SK-N-SH (cell line): ENCODE data around the gene PARN. TPM values are rescaled to one million over a fixed set of nuclear protein-coding genes. Genes with fewer than 3 reads are reported as not detected.
"Not testable (repeated sequence)": the region's sequence is repeated elsewhere in the genome, so short reads cannot be mapped to it uniquely, and the experiment has no call there.

Experiments
- CTCF ChIA-PET: fragments of 300-600, 350-600 bp; formaldehyde crosslinking; extraction: SDS; loops from one replicate; lab custom pipeline; 2021; lab: Yijun Ruan, JAX
- POLR2A ChIA-PET: fragments of 350-600 bp; sonication (Branson Sonifier 250); formaldehyde crosslinking; extraction: SDS; loops from one replicate; lab custom pipeline; 2020; ENCODE audit warnings: antibody characterized with exemption, inconsistent platforms; lab: Yijun Ruan, JAX
- DNase-seq: peaks from one replicate; pipeline ENCODE4 v3.0.0; 2012
- H2AFZ ChIP-seq: fragments of 200-600 bp; sonication (generic); 2 replicates; pipeline ENCODE4 v1.8.1; 2016; ENCODE audit warnings: antibody characterized with exemption, mild to moderate bottlenecking, low read depth
- H3F3A ChIP-seq: fragments of 200-600 bp; sonication (generic); replicated peaks from 2 replicates; pipeline ENCODE3; 2016; ENCODE audit warnings: antibody characterized with exemption, mild to moderate bottlenecking; ENCODE audit not compliant: insufficient read depth
- H3K27ac ChIP-seq, 2 experiments: fragments of 200-500 bp in 1 of 2; fragments of 200-600 bp in 1 of 2; sonication (Bioruptor generic) in 1 of 2; sonication (generic), shearing (Covaris generic) in 1 of 2; 2 replicates each; pipeline versions ENCODE4 v1.5.1 to v1.6.1; 2014 to 2016; ENCODE audit warnings: low read depth in 2 of 2, inconsistent platforms in 1 of 2, low read length in 1 of 2, mild to moderate bottlenecking in 1 of 2, mixed read lengths in 1 of 2
- H3K27me3 ChIP-seq: fragments of 200-600 bp; sonication (generic), shearing (Covaris generic); 2 replicates; pipeline ENCODE4 v1.6.1; 2016; ENCODE audit warnings: mixed run types; ENCODE audit not compliant: insufficient read depth
- H3K36me3 ChIP-seq, 2 experiments: fragments of 200-500 bp in 1 of 2; fragments of 200-600 bp in 1 of 2; sonication (Bioruptor generic) in 1 of 2; sonication (generic) in 1 of 2; replicated peaks in 1 of 2; 2 replicates each; pipeline versions ENCODE3 to v1.5.1; 2014 to 2016; ENCODE audit warnings: low read length in 1 of 2, mild to moderate bottlenecking in 1 of 2; ENCODE audit not compliant: insufficient read depth in 2 of 2, control insufficient read depth in 1 of 2
- H3K4me1 ChIP-seq, 2 experiments: fragments of 200-500 bp in 1 of 2; fragments of 200-600 bp in 1 of 2; sonication (Bioruptor generic) in 1 of 2; sonication (generic), shearing (Covaris generic) in 1 of 2; 2 replicates each; pipeline versions ENCODE4 v1.5.1 to v1.6.1; 2014 to 2016; ENCODE audit warnings: low read depth in 1 of 2, low read length in 1 of 2, mixed run types in 1 of 2; ENCODE audit not compliant: insufficient read depth in 2 of 2, control insufficient read depth in 1 of 2
- H3K4me2 ChIP-seq: fragments of 200-600 bp; sonication (generic), shearing (Covaris generic); 2 replicates; pipeline ENCODE4 v1.6.1; 2017; ENCODE audit warnings: mixed run types
- H3K4me3 ChIP-seq, 2 experiments: fragments of 200-500 bp in 1 of 2; fragments of 200-600 bp in 1 of 2; sonication (Bioruptor generic) in 1 of 2; sonication (generic), shearing (Covaris generic) in 1 of 2; 2 replicates each; pipeline versions ENCODE4 v1.5.1 to v1.8.1; 2014 to 2016; ENCODE audit warnings: low read depth in 2 of 2, inconsistent platforms in 1 of 2, low read length in 1 of 2, mild to moderate bottlenecking in 1 of 2, mixed read lengths in 1 of 2, moderate library complexity in 1 of 2
- H3K79me2 ChIP-seq: fragments of 200-600 bp; sonication (generic); 2 replicates; pipeline ENCODE4 v1.8.1; 2017; ENCODE audit warnings: mild to moderate bottlenecking; ENCODE audit not compliant: insufficient read depth
- H3K9ac ChIP-seq: fragments of 200-600 bp; sonication (generic); 2 replicates; pipeline ENCODE4 v1.6.1; 2017; ENCODE audit warnings: mixed run types
- H3K9me2 ChIP-seq: fragments of 200-600 bp; sonication (generic); 2 replicates; pipeline ENCODE4 v1.6.1; 2017; ENCODE audit warnings: mixed run types
- H3K9me3 ChIP-seq: fragments of 200-600 bp; sonication (generic); 2 replicates; pipeline ENCODE4 v1.6.1; 2017; ENCODE audit warnings: mixed run types, mild to moderate bottlenecking, moderate library complexity
- H4K20me1 ChIP-seq: fragments of 200-600 bp; sonication (generic); 2 replicates; pipeline ENCODE4 v1.6.1; 2017; ENCODE audit warnings: mild to moderate bottlenecking, mixed run types; ENCODE audit not compliant: insufficient read depth
- ELF1 ChIP-seq: IDR thresholded peaks from 2 replicates; pipeline ENCODE4 v1.4.0; 2012
- EP300 ChIP-seq, 2 experiments: IDR thresholded peaks; 2 replicates each; pipeline versions ENCODE4 v1.4.0 to v1.6.1; 2012; ENCODE audit warnings: borderline replicate concordance in 1 of 2, low read depth in 1 of 2, low read length in 1 of 2
- EZH2phosphoT487 ChIP-seq: fragments of 200-600 bp; sonication (generic); IDR thresholded peaks from 2 replicates; pipeline ENCODE4 v1.6.1; 2017; ENCODE audit warnings: low read depth, mixed run types, mild to moderate bottlenecking, antibody characterized with exemption, moderate library complexity, borderline replicate concordance
- FOSL2 ChIP-seq: IDR thresholded peaks from 2 replicates; pipeline ENCODE4 v1.4.0; 2012; ENCODE audit warnings: low read depth, mild to moderate bottlenecking, moderate library complexity, borderline replicate concordance
- FOXJ3 ChIP-seq: sonication (generic); formaldehyde crosslinking; IDR thresholded peaks from 2 replicates; pipeline ENCODE4 v1.5.1; 2020; ENCODE audit warnings: mild to moderate bottlenecking, missing genetic modification reagents
- GABPA ChIP-seq: IDR thresholded peaks from 2 replicates; pipeline ENCODE4 v1.4.0; 2012; ENCODE audit warnings: low read depth, mild to moderate bottlenecking
- JUND ChIP-seq: IDR thresholded peaks from 2 replicates; pipeline ENCODE4 v1.4.0; 2012
- MEF2A ChIP-seq: IDR thresholded peaks from 2 replicates; pipeline ENCODE4 v1.4.0; 2012; ENCODE audit warnings: low read depth, borderline replicate concordance
- POLR2AphosphoS5 ChIP-seq: IDR thresholded peaks from 2 replicates; pipeline ENCODE4 v1.6.1; 2012; ENCODE audit warnings: low read depth, low read length
- RFX5 ChIP-seq: IDR thresholded peaks from 2 replicates; pipeline ENCODE4 v1.6.1; 2012; ENCODE audit warnings: mild to moderate bottlenecking, improper control_type of control experiment, low read length
- SIN3A ChIP-seq: IDR thresholded peaks from 2 replicates; pipeline ENCODE4 v1.6.1; 2012; ENCODE audit warnings: low read depth, mild to moderate bottlenecking, low read length, moderate library complexity, borderline replicate concordance
- TCF12 ChIP-seq: IDR thresholded peaks from 2 replicates; pipeline ENCODE4 v1.4.0; 2012
- TEAD4 ChIP-seq: IDR thresholded peaks from 2 replicates; pipeline ENCODE4 v1.4.0; 2012; ENCODE audit warnings: mild to moderate bottlenecking, borderline replicate concordance; ENCODE audit not compliant: insufficient read depth
- USF2 ChIP-seq: fragments of 150-350 bp; IDR thresholded peaks from 2 replicates; pipeline ENCODE4 v1.6.1; 2017; ENCODE audit warnings: antibody characterized with exemption, low read length, low read depth, borderline replicate concordance
- YY1 ChIP-seq: IDR thresholded peaks from 2 replicates; pipeline ENCODE4 v1.4.0; 2012; ENCODE audit warnings: low read depth, mild to moderate bottlenecking
- ZBTB33 ChIP-seq: IDR thresholded peaks from 2 replicates; pipeline ENCODE4 v1.4.0; 2012; ENCODE audit warnings: low read depth, borderline replicate concordance
- WGBS: methylation state at CpG from one replicate; pipeline ENCODE4 v1.1.6; 2017; ENCODE audit warnings: low lambda C conversion rate; 5-methylcytosine and 5-hydroxymethylcytosine counted together
- polyA plus RNA-seq, 3 experiments: library from polyadenylated mRNA; depleted of rRNA; stranded (reverse); fragments of >200 nt; gene quantifications; 2 replicates each; pipeline ENCODE4 v1.2.3, GENCODE V29; 2012
- TF ChIP-seq, protein P1 (sequence below): IDR thresholded peaks from 2 replicates; pipeline ENCODE4 v1.4.0; 2012; ENCODE audit warnings: low read depth
- TF ChIP-seq, protein P2 (sequence below): IDR thresholded peaks from 2 replicates; pipeline ENCODE4 v1.4.0; 2012; ENCODE audit warnings: low read depth, borderline replicate concordance

The PARN gene
- polyA plus RNA-seq, 1 of the 3 experiments (the other 2 are of a cell fraction) = 20.5 TPM

GRCh38 chr16:14398014-14398717 lies 231.9 kb downstream of the PARN start:
- Histone ChIP-seq H3K27ac (no peak overlapping the region), H3K4me2 (no peak overlapping the region), H4K20me1 (no peaks in the 10 kb centered on the region), H3K4me3 (no peak overlapping the region), H3K79me2 (no peaks in the 10 kb centered on the region), H3K9me3 (no peaks in the 10 kb centered on the region), H3F3A (peaks cover 22% of the 10 kb centered on the region), H3K4me1 (peaks cover 2 to 11% of the 10 kb centered on the region in 2 experiments; a peak in 2 of 4 replicates), H3K36me3 (no peaks in the 10 kb centered on the region), H3K9me2 (no peaks in the 10 kb centered on the region), H2AFZ (no peak overlapping the region), H3K27me3 (no peaks in the 10 kb centered on the region), H3K9ac (no peak overlapping the region)
- TF ChIP-seq EP300 (IDR thresholded peaks at IDR 0.05; ENCODE audit: borderline replicate concordance in 1 of 2, low read depth in 1 of 2, low read length in 1 of 2) = no peak
- no peak for TF ChIP-seq ZBTB33
- no peak for TF ChIP-seq YY1
- TF ChIP-seq FOXJ3 = no peak
- TF ChIP-seq GABPA = no peak
- no peak for TF ChIP-seq EZH2phosphoT487
- TF ChIP-seq RFX5 = no peak
- TF ChIP-seq JUND = no peak
- TF ChIP-seq, protein P1, sequence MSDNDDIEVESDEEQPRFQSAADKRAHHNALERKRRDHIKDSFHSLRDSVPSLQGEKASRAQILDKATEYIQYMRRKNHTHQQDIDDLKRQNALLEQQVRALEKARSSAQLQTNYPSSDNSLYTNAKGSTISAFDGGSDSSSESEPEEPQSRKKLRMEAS = no peak
- no peak for TF ChIP-seq TCF12
- no peak for TF ChIP-seq TEAD4
- no peak for TF ChIP-seq SIN3A
- TF ChIP-seq ELF1 = no peak
- TF ChIP-seq, protein P2, sequence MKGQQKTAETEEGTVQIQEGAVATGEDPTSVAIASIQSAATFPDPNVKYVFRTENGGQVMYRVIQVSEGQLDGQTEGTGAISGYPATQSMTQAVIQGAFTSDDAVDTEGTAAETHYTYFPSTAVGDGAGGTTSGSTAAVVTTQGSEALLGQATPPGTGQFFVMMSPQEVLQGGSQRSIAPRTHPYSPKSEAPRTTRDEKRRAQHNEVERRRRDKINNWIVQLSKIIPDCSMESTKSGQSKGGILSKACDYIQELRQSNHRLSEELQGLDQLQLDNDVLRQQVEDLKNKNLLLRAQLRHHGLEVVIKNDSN = no peak
- TF ChIP-seq MEF2A = no peak
- TF ChIP-seq FOSL2 = no peak
- no peak for TF ChIP-seq POLR2AphosphoS5
- TF ChIP-seq USF2 = no peak
- POLR2A ChIA-PET = no interaction called here
- CTCF ChIA-PET = no interaction called here
- DNase-seq = no peak
- WGBS = 86% methylated on average over 11 of the region's 11 CpGs

DNA sequence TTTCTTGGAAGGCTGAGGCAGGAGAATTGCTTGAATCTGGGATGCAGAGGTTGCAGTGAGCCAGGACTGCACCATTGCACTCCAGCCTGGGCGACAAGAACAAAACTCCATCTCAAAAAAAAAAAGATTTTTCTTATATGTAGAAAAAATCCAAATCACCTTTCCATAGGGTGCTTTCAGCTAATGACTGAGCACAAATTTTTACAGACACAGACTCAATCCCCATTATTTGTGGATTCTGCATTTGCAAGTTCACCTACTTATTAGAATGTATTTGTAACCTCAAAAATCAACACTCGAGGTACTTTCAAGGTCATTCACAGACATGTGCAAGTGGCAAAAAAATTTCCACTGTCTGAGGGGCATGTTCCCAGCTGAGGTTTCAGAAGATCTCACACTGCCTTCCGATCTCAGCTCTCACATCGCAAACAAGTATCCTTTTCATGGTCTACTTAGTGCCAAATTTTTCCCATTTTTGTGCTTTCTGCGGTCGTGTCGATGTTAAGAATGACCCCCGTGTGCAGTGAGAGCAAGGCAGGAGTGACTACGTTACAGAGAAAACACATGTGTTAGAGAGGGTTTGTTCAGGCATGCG lies 234.3 kb downstream of the PARN start:
- H3K79me2 ChIP-seq, H3K4me2 ChIP-seq, DNase-seq, H4K20me1 ChIP-seq, H2AFZ ChIP-seq, H3K4me1 ChIP-seq, H3K9me2 ChIP-seq, CTCF ChIA-PET, H3K36me3 ChIP-seq, POLR2A ChIA-PET, H3K9ac ChIP-seq, H3K9me3 ChIP-seq, H3K27ac ChIP-seq, H3K4me3 ChIP-seq, H3K27me3 ChIP-seq: not testable (repeated sequence)
- H3F3A ChIP-seq = peaks cover 17% of the 10 kb centered on the region
- 91% methylated on average over 10 of the region's 10 CpGs for WGBS
